GM19023 (cell line): ENCODE results near the gene SPTLC1.

Experiments used
- ATAC-seq: cut with Tn5 transposase; IDR thresholded peaks from one replicate; pipeline ENCODE4 v1.9.1; 2021; ENCODE audit warnings: mild to moderate bottlenecking, moderate library complexity; ENCODE audit not compliant: unreplicated experiment

The SPTLC1 gene

GRCh38 chr9:91986248-91986647 lies 129.0 kb downstream of the SPTLC1 start:
- ATAC-seq = no peak

- ATAC-seq = no peak
Observed at GRCh38 chr9:91985692-91986091, 129.5 kb downstream of the SPTLC1 start.
